HepG2 (cell line): ENCODE data around the gene MEGF6. TPM values are rescaled to one million over a fixed set of nuclear protein-coding genes. Genes with fewer than 3 reads are reported as not detected.

ENCODE experiments used
- AGO1 ChIP-seq: fragments of 200-400 bp; formaldehyde crosslinking; IDR thresholded peaks from 2 replicates; pipeline ENCODE4 v1.6.1; 2017; ENCODE audit warnings: mild to moderate bottlenecking, low read depth, low read length, moderate library complexity; ENCODE audit not compliant: poor library complexity, severe bottlenecking
- CSRNP1 ChIP-seq: sonication (generic); formaldehyde crosslinking; IDR thresholded peaks from 2 replicates; pipeline ENCODE4 v1.8.1; 2023; ENCODE audit warnings: mild to moderate bottlenecking, missing genetic modification reagents
- FOXA3 ChIP-seq: IDR thresholded peaks from 2 replicates; pipeline ENCODE4 v1.6.1; 2016; ENCODE audit warnings: missing genetic modification reagents, missing compliant biosample characterization
- GABPA ChIP-seq, 2 experiments: IDR thresholded peaks; 2 replicates each; pipeline ENCODE4 v1.6.1; 2011 to 2016; ENCODE audit warnings: low read depth in 2 of 2, low read length in 1 of 2, missing biosample characterization in 1 of 2, missing genetic modification characterization in 1 of 2
- GATAD2A ChIP-seq: IDR thresholded peaks from 2 replicates; pipeline ENCODE4 v1.6.1; 2016
- MAFF ChIP-seq: IDR thresholded peaks from 2 replicates; pipeline ENCODE4 v1.6.1; 2011; ENCODE audit warnings: low read depth, low read length, improper control_type of control experiment
- MIER3 ChIP-seq: IDR thresholded peaks from 2 replicates; pipeline ENCODE4 v1.6.1; 2016; ENCODE audit warnings: missing compliant biosample characterization, borderline replicate concordance
- NR1H2 ChIP-seq: sonication (generic); formaldehyde crosslinking; IDR thresholded peaks from 2 replicates; pipeline ENCODE4 v1.8.1; 2022; ENCODE audit warnings: low read depth, missing genetic modification reagents, borderline replicate concordance
- PLSCR1 ChIP-seq: sonication (generic); formaldehyde crosslinking; IDR thresholded peaks from 2 replicates; pipeline ENCODE4 v1.5.0; 2020; ENCODE audit warnings: missing genetic modification reagents, mild to moderate bottlenecking, borderline replicate concordance
- POLR2AphosphoS5 ChIP-seq: IDR thresholded peaks from 2 replicates; pipeline ENCODE4 v1.6.1; 2012; ENCODE audit warnings: low read depth, low read length
- RBM22 ChIP-seq: fragments of 200-400 bp; formaldehyde crosslinking; optimal IDR thresholded peaks from 2 replicates; pipeline ENCODE3; 2017; ENCODE audit warnings: mild to moderate bottlenecking, low read length, moderate library complexity
- SAP130 ChIP-seq: IDR thresholded peaks from 2 replicates; pipeline ENCODE4 v1.6.1; 2016; ENCODE audit warnings: low read depth
- TBX2 ChIP-seq: sonication (generic); formaldehyde crosslinking; IDR thresholded peaks from 2 replicates; pipeline ENCODE4 v1.5.0; 2020; ENCODE audit warnings: missing genetic modification reagents, mild to moderate bottlenecking, borderline replicate concordance
- THAP9 ChIP-seq: sonication (generic); formaldehyde crosslinking; IDR thresholded peaks from 2 replicates; pipeline ENCODE4; 2020; ENCODE audit warnings: missing genetic modification reagents, mild to moderate bottlenecking, borderline replicate concordance
- UBTF ChIP-seq: sonication (generic); formaldehyde crosslinking; IDR thresholded peaks from 2 replicates; pipeline ENCODE4 v1.4.0; 2020; ENCODE audit warnings: mild to moderate bottlenecking, missing genetic modification reagents
- ZBTB1 ChIP-seq: sonication (generic); formaldehyde crosslinking; IDR thresholded peaks from 2 replicates; pipeline ENCODE4 v1.4.0; 2020; ENCODE audit warnings: missing genetic modification reagents, borderline replicate concordance
- ZEB1 ChIP-seq: IDR thresholded peaks from 2 replicates; pipeline ENCODE4 v1.6.1; 2012; ENCODE audit warnings: mild to moderate bottlenecking, low read depth, inconsistent platforms; ENCODE audit not compliant: insufficient replicate concordance
- ZNF263 ChIP-seq: sonication (generic); formaldehyde crosslinking; IDR thresholded peaks from 2 replicates; pipeline ENCODE4 v1.4.0; 2020; ENCODE audit warnings: missing genetic modification reagents
- ZNF350 ChIP-seq: sonication (generic); formaldehyde crosslinking; IDR thresholded peaks from 2 replicates; pipeline ENCODE4 v1.4.0; 2020; ENCODE audit warnings: mild to moderate bottlenecking, low read depth, missing genetic modification reagents, borderline replicate concordance
- ZNF543 ChIP-seq: sonication (generic); formaldehyde crosslinking; IDR thresholded peaks from 2 replicates; pipeline ENCODE4 v1.4.0; 2020; ENCODE audit warnings: mild to moderate bottlenecking, missing genetic modification reagents
- ZNF772 ChIP-seq: sonication (generic); formaldehyde crosslinking; IDR thresholded peaks from 2 replicates; pipeline ENCODE4 v1.5.0; 2020; ENCODE audit warnings: mild to moderate bottlenecking, missing genetic modification reagents
- ZNF879 ChIP-seq: sonication (generic); formaldehyde crosslinking; IDR thresholded peaks from 2 replicates; pipeline ENCODE4 v1.8.1; 2023; ENCODE audit warnings: missing genetic modification reagents
- polyA plus RNA-seq, 8 experiments: library from polyadenylated mRNA; depleted of rRNA in 3 of 8; stranded (reverse) in 7 of 8; unstranded in 1 of 8; fragments of >200 nt; fragmentation: Illumina TruSeq in 4 of 8; extraction: Trizol in 4 of 8; gene quantifications; 2 replicates each; pipeline versions ENCODE4 v1.2.1 to v1.2.3, GENCODE V29; 2011 to 2016; ENCODE audit warnings: low read depth in 4 of 8, missing spikeins in 1 of 8, mixed read lengths in 1 of 8; ENCODE audit not compliant: insufficient read depth in 1 of 8
- total RNA-seq, 5 experiments: library from RNA; depleted of rRNA; stranded (reverse); fragments of >200 nt; fragmentation: Illumina TruSeq; extraction: Trizol; gene quantifications; 2 replicates each; pipeline ENCODE4 v1.2.3, GENCODE V29; 2016; ENCODE audit warnings: low read depth in 1 of 5

Gene MEGF6
- total and polyA plus RNA-seq, 2 of the 13 experiments (the other 11 are each of a cell fraction or from before 2014, with no cell fraction given): 1.9 TPM

- TF ChIP-seq PLSCR1 (CRISPR knock-in tag) (no peak), ZNF543 (CRISPR knock-in tag) (peak; percentile 31; the same call in 1 of the 2 replicates), FOXA3 (CRISPR knock-in tag) (peak; percentile 40), AGO1 (peak; percentile 34), ZNF879 (no peak), GABPA (IDR thresholded peaks at IDR 0.05; ENCODE audit: low read depth, low read length) (no peak), GABPA (CRISPR knock-in tag; IDR thresholded peaks at IDR 0.05; ENCODE audit: low read depth) (peak; percentile 71), ZNF772 (CRISPR knock-in tag) (no peak; the same call in 1 of the 2 replicates), THAP9 (no peak), UBTF (no peak; the same call in 1 of the 2 replicates), MAFF (no peak), CSRNP1 (CRISPR knock-in tag) (peak; percentile 48), NR1H2 (no peak), SAP130 (CRISPR knock-in tag) (peak; percentile 53), TBX2 (CRISPR knock-in tag) (peak; percentile 56), POLR2AphosphoS5 (peak; percentile 74), ZEB1 (no peak), ZNF350 (CRISPR knock-in tag) (peak; percentile 20; the same call in 1 of the 2 replicates), RBM22 (peak; percentile 42), MIER3 (CRISPR knock-in tag) (peak; percentile 56; the same call in 1 of the 2 replicates), ZNF263 (CRISPR knock-in tag) (no peak), ZBTB1 (CRISPR knock-in tag) (no peak), GATAD2A (peak; percentile 19; the same call in 1 of the 2 replicates)
These were observed 156.3 kb downstream of the MEGF6 start (continued) for GRCh38 chr1:3454811-3455618.
